WTC11 (cell line): ENCODE results near the gene SERPINA4. TPM values are rescaled to one million over a fixed set of nuclear protein-coding genes. Genes with fewer than 3 reads are reported as not detected.

Experiments used
- ATAC-seq: fragments of 200-7000 bp; cut with Tn5 transposase; 2 replicates; pipeline ENCODE4 v1.10.0; 2021; ENCODE audit warnings: mild to moderate bottlenecking, moderate library complexity
- CTCF ChIA-PET: fragments of 300-600 bp; sonication (Branson Sonifier 250); formaldehyde crosslinking; loops from one replicate; lab custom pipeline; 2021; ENCODE audit warnings: antibody characterized with exemption; lab: Charles Lee
- POLR2A ChIA-PET: fragments of 350-600 bp; sonication (Branson Sonifier 250); formaldehyde crosslinking; loops from one replicate; lab custom pipeline; 2021; ENCODE audit warnings: antibody characterized with exemption; lab: Charles Lee
- DNase-seq: peaks from one replicate; pipeline ENCODE4 v3.0.0; 2021; ENCODE audit warnings: low spot score
- H3K27ac Mint-ChIP-seq: 2 replicates; pipeline ENCODE4 v1.8.0; 2021; ENCODE audit warnings: mixed read lengths
- H3K27me3 Mint-ChIP-seq: 2 replicates; pipeline ENCODE4 v1.8.0; 2021; ENCODE audit warnings: low read depth, mild to moderate bottlenecking, moderate library complexity, mixed read lengths
- H3K36me3 Mint-ChIP-seq: 2 replicates; pipeline ENCODE4 v1.8.0; 2021; ENCODE audit warnings: mixed read lengths
- H3K4me1 Mint-ChIP-seq: 2 replicates; pipeline ENCODE4 v1.8.0; 2022; ENCODE audit warnings: mixed read lengths
- H3K4me3 Mint-ChIP-seq: 2 replicates; pipeline ENCODE4 v1.8.0; 2021; ENCODE audit warnings: mild to moderate bottlenecking, moderate library complexity, mixed read lengths
- H3K9me3 Mint-ChIP-seq: 2 replicates; pipeline ENCODE4 v1.8.0; 2021; ENCODE audit warnings: mixed read lengths
- ATF3 ChIP-seq: sonication (generic); formaldehyde crosslinking; conservative IDR thresholded peaks from 2 replicates; pipeline ENCODE4 v1.8.1; 2022; ENCODE audit warnings: mild to moderate bottlenecking, missing genetic modification reagents
- E2F4 ChIP-seq: sonication (generic); formaldehyde crosslinking; IDR thresholded peaks from 2 replicates; pipeline ENCODE4 v1.8.1; 2022; ENCODE audit warnings: low read depth, mild to moderate bottlenecking, moderate library complexity, missing genetic modification reagents, borderline replicate concordance
- E2F5 ChIP-seq: sonication (generic); formaldehyde crosslinking; IDR thresholded peaks from 2 replicates; pipeline ENCODE4 v1.8.1; 2022; ENCODE audit warnings: mild to moderate bottlenecking, moderate library complexity, missing genetic modification reagents
- ELF4 ChIP-seq: sonication (generic); formaldehyde crosslinking; IDR thresholded peaks from 2 replicates; pipeline ENCODE4 v1.8.1; 2022; ENCODE audit warnings: low read depth, mild to moderate bottlenecking, moderate library complexity, missing genetic modification reagents
- ESRRA ChIP-seq: sonication (generic); formaldehyde crosslinking; IDR thresholded peaks from 2 replicates; pipeline ENCODE4 v1.8.1; 2022; ENCODE audit warnings: mild to moderate bottlenecking, missing genetic modification reagents, borderline replicate concordance
- GRHL2 ChIP-seq: fragments of 250-450 bp; sonication (Bioruptor Pico); IDR thresholded peaks from 2 replicates; pipeline ENCODE4 v1.8.0; 2022; ENCODE audit warnings: mild to moderate bottlenecking, moderate library complexity; ENCODE audit not compliant: insufficient replicate concordance, severe bottlenecking
- HMGA2 ChIP-seq: fragments of 250-450 bp; sonication (Bioruptor Pico); IDR thresholded peaks from 2 replicates; pipeline ENCODE4 v1.4.0; 2021; ENCODE audit warnings: mild to moderate bottlenecking, moderate library complexity
- HMGXB4 ChIP-seq: sonication (generic); formaldehyde crosslinking; IDR thresholded peaks from 2 replicates; pipeline ENCODE4 v1.8.1; 2023; ENCODE audit warnings: mild to moderate bottlenecking, moderate library complexity, missing genetic modification reagents
- KAT7 ChIP-seq: sonication (generic); formaldehyde crosslinking; IDR thresholded peaks from 2 replicates; pipeline ENCODE4 v1.8.1; 2023; ENCODE audit warnings: missing genetic modification reagents, mild to moderate bottlenecking, borderline replicate concordance
- MLX ChIP-seq: sonication (generic); formaldehyde crosslinking; IDR thresholded peaks from 2 replicates; pipeline ENCODE4 v1.8.1; 2023; ENCODE audit warnings: mild to moderate bottlenecking, missing genetic modification reagents, moderate library complexity
- MXD4 ChIP-seq: fragments of 250-450 bp; sonication (Bioruptor Pico); IDR thresholded peaks from 2 replicates; pipeline ENCODE4 v1.8.0; 2021; ENCODE audit warnings: mild to moderate bottlenecking, moderate library complexity, borderline replicate concordance
- NFYB ChIP-seq: sonication (generic); formaldehyde crosslinking; conservative IDR thresholded peaks from 2 replicates; pipeline ENCODE4 v1.8.0; 2022; ENCODE audit warnings: low read depth, missing genetic modification reagents
- NR1H2 ChIP-seq: sonication (generic); formaldehyde crosslinking; IDR thresholded peaks from 2 replicates; pipeline ENCODE4 v1.9.0; 2021; ENCODE audit warnings: mild to moderate bottlenecking, moderate library complexity, missing genetic modification reagents
- PRDM15 ChIP-seq: sonication (generic); formaldehyde crosslinking; IDR thresholded peaks from 2 replicates; pipeline ENCODE4 v1.8.0; 2022; ENCODE audit warnings: missing genetic modification reagents
- RELA ChIP-seq: sonication (generic); formaldehyde crosslinking; IDR thresholded peaks from 2 replicates; pipeline ENCODE4 v1.8.1; 2022; ENCODE audit warnings: missing genetic modification reagents, mild to moderate bottlenecking, borderline replicate concordance
- RORB ChIP-seq: fragments of 250-450 bp; sonication (Bioruptor Pico); IDR thresholded peaks from 2 replicates; pipeline ENCODE4 v1.9.0; 2021; ENCODE audit warnings: mild to moderate bottlenecking
- SMAD3 ChIP-seq: sonication (generic); formaldehyde crosslinking; IDR thresholded peaks from 2 replicates; pipeline ENCODE4 v1.8.0; 2022; ENCODE audit warnings: missing genetic modification reagents, mild to moderate bottlenecking, borderline replicate concordance
- TEAD4 ChIP-seq: sonication (generic); formaldehyde crosslinking; IDR thresholded peaks from 2 replicates; pipeline ENCODE4 v1.8.0; 2022; ENCODE audit warnings: mild to moderate bottlenecking, missing genetic modification reagents
- USF1 ChIP-seq: sonication (generic); formaldehyde crosslinking; IDR thresholded peaks from 2 replicates; pipeline ENCODE4 v1.8.0; 2022; ENCODE audit warnings: mild to moderate bottlenecking, missing genetic modification reagents
- ZBTB43 ChIP-seq: sonication (generic); formaldehyde crosslinking; IDR thresholded peaks from 2 replicates; pipeline ENCODE4 v1.8.1; 2023; ENCODE audit warnings: mild to moderate bottlenecking, missing genetic modification reagents
- ZNF138 ChIP-seq: sonication (generic); formaldehyde crosslinking; conservative IDR thresholded peaks from 2 replicates; pipeline ENCODE4 v1.8.1; 2022; ENCODE audit warnings: mild to moderate bottlenecking, moderate library complexity, missing genetic modification reagents
- ZNF232 ChIP-seq: sonication (generic); formaldehyde crosslinking; IDR thresholded peaks from 2 replicates; pipeline ENCODE4 v1.8.0; 2022; ENCODE audit warnings: mild to moderate bottlenecking, missing genetic modification reagents
- ZNF317 ChIP-seq: sonication (generic); formaldehyde crosslinking; IDR thresholded peaks from 2 replicates; pipeline ENCODE4 v1.8.1; 2023; ENCODE audit warnings: low read depth, mild to moderate bottlenecking, moderate library complexity, missing genetic modification reagents, borderline replicate concordance
- ZNF396 ChIP-seq: fragments of 250-450 bp; sonication (Bioruptor Pico); IDR thresholded peaks from 2 replicates; pipeline ENCODE4 v1.8.0; 2021; ENCODE audit warnings: mild to moderate bottlenecking, moderate library complexity, borderline replicate concordance
- total RNA-seq: library from RNA; stranded (reverse); gene quantifications from 3 replicates; pipeline ENCODE4 v1.2.3, GENCODE V29; 2021

Gene SERPINA4
- total RNA-seq, 1 experiment from 2014 or later, result not detected

GRCh38 chr14:94515856-94516255, 45.4 kb upstream of the SERPINA4 start (continued):
- TF ChIP-seq TEAD4 (CRISPR knock-in tag) (no peak), ZNF138 (CRISPR knock-in tag) (no peak), HMGXB4 (CRISPR knock-in tag) (no peak), ELF4 (CRISPR knock-in tag) (no peak), RELA (no peak), NFYB (no peak), ZNF232 (no peak), MXD4 (CRISPR knock-in tag) (no peak)

- ChIA-PET POLR2A (no interaction called here), CTCF (interaction anchor here (2.1 kb wide), 2 partner anchors 31 to 94 kb away, joined by 6 to 10 read pairs; no protein-coding TSS in a partner anchor)
- no peak for TF ChIP-seq E2F5 (CRISPR knock-in tag)
- no peak for TF ChIP-seq E2F4 (CRISPR knock-in tag)
- no peak for TF ChIP-seq USF1 (CRISPR knock-in tag)
- no peak for TF ChIP-seq ZNF317 (CRISPR knock-in tag)
- TF ChIP-seq HMGA2 (CRISPR knock-in tag), result no peak
- no peak for TF ChIP-seq NR1H2
- no peak for TF ChIP-seq ZNF396 (CRISPR knock-in tag)
- no peak for TF ChIP-seq SMAD3
- TF ChIP-seq ELF4 (CRISPR knock-in tag), result no peak
- no peak for TF ChIP-seq RORB (CRISPR knock-in tag)
- TF ChIP-seq ZNF138 (CRISPR knock-in tag), result no peak
- TF ChIP-seq RELA, result no peak
- TF ChIP-seq ESRRA (CRISPR knock-in tag), result no peak
- no peak for TF ChIP-seq GRHL2
- TF ChIP-seq MLX (CRISPR knock-in tag), result no peak
- TF ChIP-seq PRDM15 (CRISPR knock-in tag), result no peak
- no peak for TF ChIP-seq KAT7 (CRISPR knock-in tag)
- no peak for TF ChIP-seq ZBTB43 (CRISPR knock-in tag)
- TF ChIP-seq ATF3 (CRISPR knock-in tag), result no peak
- TF ChIP-seq ZNF232, result no peak
- no peak overlapping the region for H3K4me3 Mint-ChIP-seq
- no peak overlapping the region for H3K27ac Mint-ChIP-seq
- H3K9me3 Mint-ChIP-seq, result peaks cover 15% of the 10 kb centered on the region
- peaks cover 11% of the 10 kb centered on the region for H3K36me3 Mint-ChIP-seq
- H3K4me1 Mint-ChIP-seq, result peaks cover 19% of the 10 kb centered on the region
- ATAC-seq (peak; percentile 18; the same call in 1 of the 2 replicates), DNase-seq (no peak)
- H3K27me3 Mint-ChIP-seq, result peaks cover under 1% of the 10 kb centered on the region; the same call in 1 of the 2 replicates
These were observed 44.0 kb upstream of the SERPINA4 start for GRCh38 chr14:94517248-94517640.
